ENCODE results near the gene ADISSP.

- TF ChIP-seq CTCF (conservative IDR thresholded peaks at IDR 0.05 in 1 of 2, IDR thresholded peaks at IDR 0.05 in 1 of 2; ENCODE audit: extremely low read depth in 1 of 2, insufficient read depth in 1 of 2, low read depth in 1 of 2, low read length in 2 of 2) (no peak), EZH2 (IDR thresholded peaks at IDR 0.05; ENCODE audit: borderline replicate concordance, low read length) (no peak)
Observed at GRCh38 chr20:3764659-3765058, 2.9 kb downstream of the ADISSP start.

All from mammary epithelial cell (primary cell).